ENCODE data around the gene NOG. TPM values are rescaled to one million over a fixed set of nuclear protein-coding genes. Genes with fewer than 3 reads are reported as not detected.

NOG gene
- total RNA-seq, 3 donors from 2014 or later: 0.48 to 1.6 (median 0.88) TPM

- no peak for DNase-seq (ENCODE audit: low spot score in 2 of 2)
- peaks cover 0 to 55% of the 10 kb centered on the region in 2 donors for H3K27me3 ChIP-seq
- H3K36me3 ChIP-seq: no peaks in the 10 kb centered on the region
- peak overlapping the region; percentile 13 to 62 (median 61) for H3K4me3 ChIP-seq
- H3K27ac ChIP-seq: peak overlapping the region in 1 of 2 donors; percentile 43
- intact Hi-C loops (cut with DNase I; ENCODE audit: low total_unique reads): no loop called here
- no peaks in the 10 kb centered on the region for H3K9me3 ChIP-seq
- H3K4me1 ChIP-seq: peaks cover 11% of the 10 kb centered on the region in 2 donors
- TF ChIP-seq POLR2AphosphoS5 (IDR thresholded peaks at IDR 0.05) (no peak), CTCF (IDR thresholded peaks at IDR 0.05) (no peak), POLR2A (IDR thresholded peaks at IDR 0.05) (no peak)
Observed at GRCh38 chr17:56596691-56597494, 3.4 kb downstream of the NOG start.

- H3K4me3 ChIP-seq: peak overlapping the region; percentile 13 to 62 (median 61)
- no peaks in the 10 kb centered on the region for H3K36me3 ChIP-seq
- peaks cover 11% of the 10 kb centered on the region in 2 donors for H3K4me1 ChIP-seq
- H3K27me3 ChIP-seq: peaks cover 0 to 55% of the 10 kb centered on the region in 2 donors
- TF ChIP-seq POLR2AphosphoS5 (IDR thresholded peaks at IDR 0.05) (no peak), POLR2A (IDR thresholded peaks at IDR 0.05) (no peak), CTCF (IDR thresholded peaks at IDR 0.05) (no peak)
- intact Hi-C loops (cut with DNase I; ENCODE audit: low total_unique reads): no loop called here
- H3K9me3 ChIP-seq: no peaks in the 10 kb centered on the region
- DNase-seq (ENCODE audit: low spot score in 2 of 2): no peak
- H3K27ac ChIP-seq: no peak overlapping the region
Observed at GRCh38 chr17:56597495-56597990, 4.0 kb downstream of the NOG start.

GRCh38 chr17:56598466-56598865, 5.0 kb downstream of the NOG start:
- Histone ChIP-seq H3K4me1 (peaks cover 8 to 11% of the 10 kb centered on the region in 2 donors), H3K4me3 (no peak overlapping the region), H3K27me3 (peaks cover 0 to 55% of the 10 kb centered on the region in 2 donors), H3K27ac (no peak overlapping the region), H3K9me3 (no peaks in the 10 kb centered on the region), H3K36me3 (no peaks in the 10 kb centered on the region)
- DNase-seq (ENCODE audit: low spot score in 2 of 2): no peak
- TF ChIP-seq CTCF (IDR thresholded peaks at IDR 0.05) (no peak), POLR2AphosphoS5 (IDR thresholded peaks at IDR 0.05) (no peak)
- intact Hi-C loops (cut with DNase I; ENCODE audit: low total_unique reads): no loop called here

- Histone ChIP-seq H3K4me1 (peaks cover 6 to 11% of the 10 kb centered on the region in 2 donors), H3K36me3 (no peaks in the 10 kb centered on the region), H3K27me3 (peaks cover 0 to 55% of the 10 kb centered on the region in 2 donors), H3K9me3 (no peaks in the 10 kb centered on the region), H3K27ac (no peak overlapping the region), H3K4me3 (no peak overlapping the region)
- TF ChIP-seq POLR2AphosphoS5 (IDR thresholded peaks at IDR 0.05) (no peak), CTCF (IDR thresholded peaks at IDR 0.05) (no peak), POLR2A (IDR thresholded peaks at IDR 0.05) (no peak)
- intact Hi-C loops (cut with DNase I; ENCODE audit: low total_unique reads): no loop called here
- no peak for DNase-seq (ENCODE audit: low spot score in 2 of 2)
Observed at GRCh38 chr17:56599088-56599487, 5.6 kb downstream of the NOG start.

- Histone ChIP-seq H3K36me3 (no peaks in the 10 kb centered on the region), H3K9me3 (no peaks in the 10 kb centered on the region), H3K27me3 (peaks cover 0 to 55% of the 10 kb centered on the region in 2 donors), H3K4me1 (peaks cover 1 to 8% of the 10 kb centered on the region in 2 donors), H3K4me3 (no peak overlapping the region), H3K27ac (no peak overlapping the region)
- TF ChIP-seq POLR2A (IDR thresholded peaks at IDR 0.05) (no peak), POLR2AphosphoS5 (IDR thresholded peaks at IDR 0.05) (no peak), CTCF (IDR thresholded peaks at IDR 0.05) (no peak)
- intact Hi-C loops (cut with DNase I; ENCODE audit: low total_unique reads): no loop called here
- no peak for DNase-seq (ENCODE audit: low spot score in 2 of 2)
Observed at GRCh38 chr17:56599566-56599965, 6.1 kb downstream of the NOG start.

All from breast epithelium (tissue), 4 donors.